Measurements from ENCODE around the gene PGGHG.

GRCh38 chr11:279040-279965, 9.6 kb upstream of the PGGHG start:
- no peak for TF ChIP-seq CTCF (IDR thresholded peaks at IDR 0.05)
- no peak for TF ChIP-seq POLR2A (IDR thresholded peaks at IDR 0.05)
